HG03060 (cell line): Measurements from ENCODE around the gene MAP7.
"Not testable (repeated sequence)": the region's sequence is repeated elsewhere in the genome, so short reads cannot be mapped to it uniquely, and the experiment has no call there.

Experiments used
- ATAC-seq: cut with Tn5 transposase; IDR thresholded peaks from one replicate; pipeline ENCODE4 v1.9.1; 2021; ENCODE audit warnings: low read depth, moderate number of reproducible peaks; ENCODE audit not compliant: unreplicated experiment

MAP7 gene

GRCh38 chr6:136550330-136551071, at the start of gene MAP7:
TSS of gene MAP7 (minus strand) at chr6:136550422. CDS start at chr6:136550408, 14 bp downstream.
- ATAC-seq: no peak

GRCh38 chr6:136599329-136600011, 49.2 kb upstream of the MAP7 start:
- no peak for ATAC-seq

DNA sequence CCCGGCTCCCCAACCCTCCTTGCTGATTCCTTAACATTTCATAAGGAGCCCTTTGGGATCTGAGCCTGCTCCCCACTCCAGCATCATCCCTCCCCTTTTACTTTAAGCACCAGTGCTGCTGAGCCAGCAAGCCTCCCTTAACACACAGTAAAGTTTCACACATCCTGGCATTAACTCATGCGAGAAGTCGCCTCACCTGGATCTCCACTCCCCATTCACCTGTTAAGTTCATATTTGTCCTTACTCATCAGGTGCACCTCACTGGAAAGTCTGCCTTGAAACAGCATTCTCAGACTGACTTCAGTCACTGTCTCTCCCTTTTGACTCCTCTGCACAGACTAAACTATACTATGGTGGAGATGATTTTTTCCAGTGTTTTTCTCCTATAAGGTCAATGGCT, 47.8 kb upstream of the MAP7 start:
- ATAC-seq: no peak

GRCh38 chr6:136594671-136595070, 44.4 kb upstream of the MAP7 start:
- ATAC-seq: no peak

GRCh38 chr6:136593748-136594490, 43.7 kb upstream of the MAP7 start:
- ATAC-seq: peak; percentile 96

- no peak for ATAC-seq
Measured at GRCh38 chr6:136592930-136593673, 42.9 kb upstream of the MAP7 start.

- ATAC-seq: no peak
Measured at GRCh38 chr6:136591617-136592016, 41.4 kb upstream of the MAP7 start.

DNA sequence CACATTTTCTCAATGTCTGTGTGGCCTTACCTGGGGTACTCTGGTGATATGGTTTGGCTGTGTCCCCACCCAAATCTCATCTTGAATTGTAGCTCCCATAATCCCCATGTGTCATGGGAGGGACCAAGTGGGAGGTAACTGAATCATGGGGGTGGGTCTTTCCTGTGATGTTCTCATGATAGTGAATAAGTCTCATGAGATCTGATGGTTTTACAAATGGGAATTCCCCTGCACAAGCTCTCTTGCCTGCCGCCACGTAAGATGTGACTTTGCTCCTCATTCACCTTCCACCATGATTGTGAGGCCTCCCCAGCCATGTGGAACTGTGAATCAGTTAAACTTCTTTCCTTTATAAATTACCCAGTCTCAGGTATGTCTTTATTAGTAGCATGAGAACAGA, 40.6 kb upstream of the MAP7 start:
- not testable (repeated sequence) for ATAC-seq

- peak; percentile 49 for ATAC-seq
Measured at GRCh38 chr6:136587527-136587926, 37.3 kb upstream of the MAP7 start.

DNA sequence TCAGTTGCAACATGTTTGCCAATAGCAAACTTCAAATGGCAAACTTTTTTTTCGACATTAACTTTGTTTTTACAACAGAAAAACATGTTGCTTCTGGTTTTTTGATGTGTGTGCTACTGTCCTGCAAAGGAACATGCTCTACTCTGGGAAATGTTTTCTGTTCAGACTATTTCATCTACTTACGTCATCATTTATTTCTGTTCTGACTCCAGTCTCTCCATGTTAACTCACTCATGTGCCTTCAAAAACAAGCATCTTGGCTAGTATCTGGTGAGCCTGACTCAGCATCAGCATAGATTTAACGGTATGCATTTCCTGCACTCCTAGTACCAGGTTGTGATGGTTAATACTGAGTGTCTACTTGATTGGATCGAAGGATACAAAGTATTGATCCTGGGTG, 36.1 kb upstream of the MAP7 start:
- no peak for ATAC-seq

DNA sequence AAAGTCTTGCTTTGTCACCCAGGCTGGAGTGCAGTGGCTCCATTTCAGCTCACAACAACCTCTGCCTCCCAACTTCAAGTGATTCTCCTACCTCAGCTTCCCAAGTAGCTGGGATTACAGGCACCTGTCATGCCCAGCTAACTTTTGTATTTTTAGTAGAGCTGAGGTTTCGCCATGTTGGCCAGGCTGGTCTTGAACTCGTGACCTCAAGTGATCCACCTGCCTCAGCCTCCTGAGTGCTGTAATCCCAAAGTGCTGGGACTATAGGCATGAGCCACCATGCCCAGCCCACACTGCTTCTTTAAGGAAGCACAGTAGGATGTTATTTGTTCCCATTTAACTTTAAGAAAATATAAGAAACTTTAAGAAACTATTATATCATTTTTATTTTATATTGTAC, 35.3 kb upstream of the MAP7 start:
- not testable (repeated sequence) for ATAC-seq

DNA sequence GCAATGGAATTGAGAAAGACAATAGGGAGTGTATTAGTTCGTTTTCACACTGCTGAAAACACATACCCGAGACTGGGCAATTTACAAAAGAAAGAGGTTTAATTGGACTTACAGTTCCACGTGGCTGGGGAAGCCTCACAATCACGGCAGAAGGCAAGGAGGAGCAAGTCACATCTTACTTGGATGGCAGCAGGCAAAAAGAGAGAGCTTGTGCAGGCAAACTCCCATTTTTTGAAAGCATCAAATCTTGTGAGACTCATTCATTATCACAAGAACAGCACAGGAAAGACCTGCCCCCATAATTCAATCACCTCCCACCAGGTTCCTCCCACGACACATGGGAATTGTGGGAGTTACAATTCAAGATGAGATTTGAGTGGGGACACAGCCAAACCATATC, 34.1 kb upstream of the MAP7 start:
- not testable (repeated sequence) for ATAC-seq

- ATAC-seq: no peak
Measured at GRCh38 chr6:136582711-136583471, 32.7 kb upstream of the MAP7 start.

DNA sequence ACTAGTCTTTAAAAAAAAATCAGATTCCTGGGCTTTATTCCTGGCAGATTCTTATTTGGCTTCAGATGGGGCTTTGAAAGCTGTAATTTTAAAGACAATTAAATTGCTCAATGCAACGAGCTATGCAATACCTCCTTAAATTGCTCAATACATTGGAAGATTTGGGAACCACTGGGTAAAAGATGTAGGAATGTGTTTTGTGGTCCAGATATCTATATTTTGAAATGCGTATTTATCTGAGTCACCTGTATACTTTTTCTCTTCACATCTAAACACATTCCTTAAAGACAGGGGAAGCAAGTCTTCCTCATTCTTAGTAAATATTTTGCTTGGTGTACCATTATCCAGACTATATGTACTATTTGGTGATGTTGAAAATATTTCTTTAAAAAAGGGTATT, 29.6 kb upstream of the MAP7 start:
- no peak for ATAC-seq

DNA sequence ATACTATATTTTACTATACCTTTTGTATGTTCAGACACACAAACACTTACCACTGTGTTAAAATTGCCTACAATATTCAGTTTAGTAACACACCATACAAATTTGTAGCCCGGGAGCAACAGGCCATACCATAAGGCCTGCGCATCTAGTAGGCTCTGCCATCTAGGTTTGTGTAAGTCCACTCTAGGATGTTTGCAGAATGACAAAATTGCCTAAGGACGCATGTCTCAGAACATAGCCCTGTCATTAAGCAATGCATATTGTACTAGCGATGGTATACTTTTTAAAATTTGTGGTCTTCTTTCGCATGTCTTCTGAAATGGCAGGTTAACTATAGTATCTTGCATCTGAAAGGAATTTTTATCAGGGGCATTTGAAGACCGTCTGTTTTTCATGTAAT, 26.6 kb upstream of the MAP7 start:
- no peak for ATAC-seq

DNA sequence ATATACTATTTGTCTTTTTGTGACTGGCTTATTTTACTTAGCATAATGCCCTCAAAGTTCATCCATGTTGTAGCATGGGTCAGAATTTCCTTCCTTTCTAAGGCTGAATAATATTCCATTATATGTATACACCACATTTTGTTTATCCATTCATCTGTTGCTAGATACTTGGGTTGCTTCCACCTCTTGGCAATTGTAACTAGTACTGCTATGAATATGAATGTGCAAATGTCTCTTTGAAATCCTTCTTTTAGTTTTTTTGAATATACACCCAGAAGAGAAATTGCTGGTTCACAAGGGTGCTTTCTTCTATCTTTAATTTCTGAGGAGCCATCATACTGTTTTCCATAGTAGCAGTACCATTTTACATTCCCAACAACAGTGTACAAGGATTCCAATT, 21.3 kb upstream of the MAP7 start:
- ATAC-seq: no peak

DNA sequence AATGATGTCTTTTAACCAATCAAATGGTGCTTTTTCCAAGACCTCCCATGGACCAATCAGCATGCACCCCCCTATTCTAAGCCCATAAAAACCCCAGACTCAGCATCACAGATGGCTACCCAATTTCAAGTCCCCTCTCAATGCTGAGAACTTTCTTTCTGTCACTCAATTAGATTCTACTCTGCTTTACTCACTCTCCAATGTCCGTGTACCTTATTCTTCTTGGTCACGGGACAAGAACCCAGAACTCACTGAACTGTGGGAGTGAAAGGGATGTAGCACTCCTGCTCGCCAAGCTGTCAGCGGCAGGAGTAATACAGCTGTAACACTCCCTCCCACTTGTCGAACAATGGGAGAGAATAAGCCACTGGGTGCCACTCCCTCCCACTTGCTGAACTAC, 20.8 kb upstream of the MAP7 start:
- ATAC-seq: no peak

DNA sequence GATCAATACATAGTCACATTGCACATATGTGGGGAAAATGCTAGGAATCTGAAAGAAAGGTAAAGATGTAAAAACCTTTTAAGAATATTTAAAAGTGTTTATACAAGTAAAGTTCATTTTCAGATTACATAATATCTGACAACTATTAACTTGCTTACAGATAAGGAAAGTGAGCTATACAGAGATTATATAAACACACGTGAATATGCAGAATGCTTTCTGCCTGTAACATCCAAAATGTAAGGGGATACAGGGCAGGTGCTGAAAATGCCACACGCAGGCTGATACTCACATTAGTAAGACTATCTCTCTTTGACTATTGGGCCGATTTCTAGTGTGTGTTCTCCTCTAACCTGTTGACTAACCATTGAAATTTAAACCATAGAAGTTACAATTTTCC, 17.9 kb upstream of the MAP7 start:
- no peak for ATAC-seq

DNA sequence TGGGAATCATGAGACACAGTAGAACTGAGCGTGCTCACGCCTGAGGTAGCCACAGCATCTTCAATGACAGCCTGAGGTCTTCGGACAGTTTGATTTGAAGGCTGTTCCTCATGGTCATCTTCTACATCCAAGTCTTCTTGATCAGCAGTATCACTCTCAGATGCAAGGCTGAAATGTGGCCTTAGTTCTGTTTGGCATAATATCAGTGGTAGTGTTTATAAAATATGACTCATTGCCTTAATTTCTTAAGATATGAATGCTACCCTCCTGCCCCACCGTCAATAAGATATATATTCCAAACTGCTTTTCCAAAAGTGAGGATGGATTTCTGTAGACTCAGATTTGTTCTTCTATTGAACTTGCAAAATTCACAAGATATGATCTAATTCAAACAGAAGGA, 17.5 kb upstream of the MAP7 start:
- ATAC-seq: no peak

- ATAC-seq: no peak
Measured at GRCh38 chr6:136566851-136567250, 16.6 kb upstream of the MAP7 start.
